HEK293 (cell line): ENCODE data around the gene MAML2.

Experiments used
- MYNN ChIP-seq: fragments of 450-650 bp; formaldehyde crosslinking; IDR thresholded peaks from 2 replicates; pipeline ENCODE4 v1.5.1; 2016; ENCODE audit warnings: missing biosample characterization, missing genetic modification characterization, borderline replicate concordance
- PRDM2 ChIP-seq: fragments of 450-650 bp; formaldehyde crosslinking; IDR thresholded peaks from 2 replicates; pipeline ENCODE4 v1.5.1; 2016; ENCODE audit warnings: missing biosample characterization, missing genetic modification characterization, borderline replicate concordance
- TSHZ1 ChIP-seq: fragments of 450-650 bp; formaldehyde crosslinking; IDR thresholded peaks from 2 replicates; pipeline ENCODE4 v1.5.1; 2016; ENCODE audit warnings: missing biosample characterization, missing genetic modification characterization, borderline replicate concordance
- ZNF274 ChIP-seq, 2 experiments: fragments of 200-500 bp in 1 of 2; fragments of 450-650 bp in 1 of 2; sonication (Bioruptor generic) in 1 of 2; formaldehyde crosslinking in 1 of 2; IDR thresholded peaks; 2 replicates each; pipeline versions ENCODE4 v1.5.1 to v1.6.1; 2014 to 2016; ENCODE audit warnings: borderline replicate concordance in 1 of 2, inconsistent platforms in 1 of 2, low read length in 1 of 2, missing biosample characterization in 1 of 2, missing genetic modification characterization in 1 of 2
- ZNF335 ChIP-seq: fragments of 450-650 bp; formaldehyde crosslinking; conservative IDR thresholded peaks from 2 replicates; pipeline ENCODE4 v1.5.1; 2016; ENCODE audit warnings: missing biosample characterization, missing genetic modification characterization
- ZNF571 ChIP-seq: fragments of 450-650 bp; formaldehyde crosslinking; IDR thresholded peaks from 2 replicates; pipeline ENCODE4 v1.5.0; 2017; ENCODE audit warnings: missing biosample characterization, missing genetic modification characterization
- ZNF626 ChIP-seq: fragments of 450-650 bp; sonication (Bioruptor Pico); formaldehyde crosslinking; IDR thresholded peaks from 2 replicates; pipeline ENCODE4 v1.5.1; 2018; ENCODE audit warnings: missing biosample characterization, missing genetic modification characterization, inconsistent platforms
- ZNF639 ChIP-seq: fragments of 450-650 bp; formaldehyde crosslinking; IDR thresholded peaks from 2 replicates; pipeline ENCODE4 v1.5.1; 2016; ENCODE audit warnings: missing biosample characterization, missing genetic modification characterization
- TF ChIP-seq, protein P1 (sequence below): sonication (generic); formaldehyde crosslinking; IDR thresholded peaks from 2 replicates; pipeline ENCODE4 v1.8.1; 2022; ENCODE audit warnings: mild to moderate bottlenecking, moderate library complexity, missing genetic modification reagents
- TF ChIP-seq, protein P2 (sequence below): fragments of 450-650 bp; formaldehyde crosslinking; IDR thresholded peaks from 2 replicates; pipeline ENCODE4 v1.5.1; 2016; ENCODE audit warnings: missing biosample characterization, missing genetic modification characterization
- TF ChIP-seq, protein P3 (sequence below): fragments of 450-650 bp; formaldehyde crosslinking; IDR thresholded peaks from 2 replicates; pipeline ENCODE4 v1.5.1; 2016; ENCODE audit warnings: missing biosample characterization, missing genetic modification characterization
- TF ChIP-seq, protein P4 (sequence below): fragments of 450-650 bp; formaldehyde crosslinking; IDR thresholded peaks from 2 replicates; pipeline ENCODE4 v1.5.1; 2017; ENCODE audit warnings: missing biosample characterization, mild to moderate bottlenecking, missing genetic modification characterization, moderate library complexity

DNA sequence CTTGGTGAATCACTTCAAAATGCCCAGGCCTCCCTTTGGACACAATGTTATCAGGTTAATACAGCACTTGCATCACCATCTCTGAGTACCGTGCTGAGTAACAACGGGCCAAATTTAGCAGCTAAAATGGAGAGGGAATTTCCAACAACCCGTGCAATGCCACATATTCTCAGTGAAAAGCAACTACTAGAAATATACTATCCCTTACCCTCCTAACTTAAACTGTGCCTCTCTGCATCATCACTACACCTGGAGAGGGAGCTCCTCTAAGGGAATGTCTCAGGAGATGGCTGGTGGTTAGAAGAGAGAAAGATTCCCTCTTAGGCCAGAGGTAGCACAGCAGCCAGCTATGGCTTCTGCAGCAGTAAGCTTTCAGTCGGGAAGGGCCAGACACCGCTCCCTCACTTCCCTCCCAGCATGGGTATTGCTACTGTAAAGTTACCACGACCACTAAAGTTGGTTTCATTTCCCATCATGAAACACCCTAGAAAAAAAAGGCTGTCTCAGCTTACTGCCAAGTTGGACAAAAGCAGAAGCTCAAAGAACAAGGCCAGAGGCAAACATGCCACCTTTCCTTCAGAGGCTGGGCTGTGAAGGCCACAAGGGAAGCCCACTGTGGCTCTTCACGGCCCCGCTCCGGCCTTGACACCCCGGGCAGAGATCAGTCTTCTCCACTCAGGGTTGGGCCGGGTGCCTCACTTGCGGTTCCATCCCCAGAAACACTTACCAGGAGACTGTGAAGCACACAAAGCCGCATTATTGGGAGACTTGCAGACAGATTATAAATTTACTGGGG is 3.9 kb downstream of the MAML2 start:
- TF ChIP-seq, protein P1, sequence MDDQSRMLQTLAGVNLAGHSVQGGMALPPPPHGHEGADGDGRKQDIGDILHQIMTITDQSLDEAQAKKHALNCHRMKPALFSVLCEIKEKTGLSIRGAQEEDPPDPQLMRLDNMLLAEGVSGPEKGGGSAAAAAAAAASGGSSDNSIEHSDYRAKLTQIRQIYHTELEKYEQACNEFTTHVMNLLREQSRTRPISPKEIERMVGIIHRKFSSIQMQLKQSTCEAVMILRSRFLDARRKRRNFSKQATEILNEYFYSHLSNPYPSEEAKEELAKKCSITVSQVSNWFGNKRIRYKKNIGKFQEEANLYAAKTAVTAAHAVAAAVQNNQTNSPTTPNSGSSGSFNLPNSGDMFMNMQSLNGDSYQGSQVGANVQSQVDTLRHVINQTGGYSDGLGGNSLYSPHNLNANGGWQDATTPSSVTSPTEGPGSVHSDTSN (CRISPR knock-in tag) = no peak
- TF ChIP-seq, protein P2, sequence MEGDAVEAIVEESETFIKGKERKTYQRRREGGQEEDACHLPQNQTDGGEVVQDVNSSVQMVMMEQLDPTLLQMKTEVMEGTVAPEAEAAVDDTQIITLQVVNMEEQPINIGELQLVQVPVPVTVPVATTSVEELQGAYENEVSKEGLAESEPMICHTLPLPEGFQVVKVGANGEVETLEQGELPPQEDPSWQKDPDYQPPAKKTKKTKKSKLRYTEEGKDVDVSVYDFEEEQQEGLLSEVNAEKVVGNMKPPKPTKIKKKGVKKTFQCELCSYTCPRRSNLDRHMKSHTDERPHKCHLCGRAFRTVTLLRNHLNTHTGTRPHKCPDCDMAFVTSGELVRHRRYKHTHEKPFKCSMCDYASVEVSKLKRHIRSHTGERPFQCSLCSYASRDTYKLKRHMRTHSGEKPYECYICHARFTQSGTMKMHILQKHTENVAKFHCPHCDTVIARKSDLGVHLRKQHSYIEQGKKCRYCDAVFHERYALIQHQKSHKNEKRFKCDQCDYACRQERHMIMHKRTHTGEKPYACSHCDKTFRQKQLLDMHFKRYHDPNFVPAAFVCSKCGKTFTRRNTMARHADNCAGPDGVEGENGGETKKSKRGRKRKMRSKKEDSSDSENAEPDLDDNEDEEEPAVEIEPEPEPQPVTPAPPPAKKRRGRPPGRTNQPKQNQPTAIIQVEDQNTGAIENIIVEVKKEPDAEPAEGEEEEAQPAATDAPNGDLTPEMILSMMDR = no peak; the same call in 1 of the 2 replicates
- TF ChIP-seq PRDM2 (tag by site-specific recombination) (no peak), ZNF274 (IDR thresholded peaks at IDR 0.05; ENCODE audit: low read length) (no peak), ZNF274 (tag by site-specific recombination; IDR thresholded peaks at IDR 0.05; ENCODE audit: borderline replicate concordance) (no peak), ZNF571 (tag by site-specific recombination) (no peak), ZNF639 (tag by site-specific recombination) (no peak), MYNN (tag by site-specific recombination) (no peak), ZNF335 (tag by site-specific recombination) (peak; percentile 49), ZNF626 (tag by site-specific recombination) (no peak), TSHZ1 (tag by site-specific recombination) (no peak)
- TF ChIP-seq, protein P3, sequence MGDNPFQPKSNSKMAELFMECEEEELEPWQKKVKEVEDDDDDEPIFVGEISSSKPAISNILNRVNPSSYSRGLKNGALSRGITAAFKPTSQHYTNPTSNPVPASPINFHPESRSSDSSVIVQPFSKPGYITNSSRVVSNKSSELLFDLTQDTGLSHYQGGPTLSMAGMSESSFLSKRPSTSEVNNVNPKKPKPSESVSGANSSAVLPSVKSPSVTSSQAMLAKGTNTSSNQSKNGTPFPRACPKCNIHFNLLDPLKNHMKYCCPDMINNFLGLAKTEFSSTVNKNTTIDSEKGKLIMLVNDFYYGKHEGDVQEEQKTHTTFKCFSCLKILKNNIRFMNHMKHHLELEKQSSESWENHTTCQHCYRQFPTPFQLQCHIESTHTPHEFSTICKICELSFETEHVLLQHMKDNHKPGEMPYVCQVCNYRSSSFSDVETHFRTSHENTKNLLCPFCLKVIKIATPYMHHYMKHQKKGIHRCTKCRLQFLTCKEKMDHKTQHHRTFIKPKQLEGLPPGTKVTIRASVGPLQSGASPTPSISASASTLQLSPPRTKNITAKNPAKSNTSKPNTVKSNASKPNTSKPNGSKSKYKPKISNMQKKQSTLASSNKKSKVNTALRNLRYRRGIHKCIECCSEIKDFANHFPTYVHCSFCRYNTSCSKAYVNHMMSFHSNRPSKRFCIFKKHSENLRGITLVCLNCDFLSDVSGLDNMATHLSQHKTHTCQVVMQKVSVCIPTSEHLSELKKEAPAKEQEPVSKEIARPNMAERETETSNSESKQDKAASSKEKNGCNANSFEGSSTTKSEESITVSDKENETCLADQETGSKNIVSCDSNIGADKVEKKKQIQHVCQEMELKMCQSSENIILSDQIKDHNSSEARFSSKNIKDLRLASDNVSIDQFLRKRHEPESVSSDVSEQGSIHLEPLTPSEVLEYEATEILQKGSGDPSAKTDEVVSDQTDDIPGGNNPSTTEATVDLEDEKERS = no peak
- TF ChIP-seq, protein P4, sequence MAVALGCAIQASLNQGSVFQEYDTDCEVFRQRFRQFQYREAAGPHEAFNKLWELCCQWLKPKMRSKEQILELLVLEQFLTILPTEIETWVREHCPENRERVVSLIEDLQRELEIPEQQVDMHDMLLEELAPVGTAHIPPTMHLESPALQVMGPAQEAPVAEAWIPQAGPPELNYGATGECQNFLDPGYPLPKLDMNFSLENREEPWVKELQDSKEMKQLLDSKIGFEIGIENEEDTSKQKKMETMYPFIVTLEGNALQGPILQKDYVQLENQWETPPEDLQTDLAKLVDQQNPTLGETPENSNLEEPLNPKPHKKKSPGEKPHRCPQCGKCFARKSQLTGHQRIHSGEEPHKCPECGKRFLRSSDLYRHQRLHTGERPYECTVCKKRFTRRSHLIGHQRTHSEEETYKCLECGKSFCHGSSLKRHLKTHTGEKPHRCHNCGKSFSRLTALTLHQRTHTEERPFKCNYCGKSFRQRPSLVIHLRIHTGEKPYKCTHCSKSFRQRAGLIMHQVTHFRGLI (tag by site-specific recombination) = no peak
